ENCODE results near the gene TSPAN18. TPM values are rescaled to one million over a fixed set of nuclear protein-coding genes. Genes with fewer than 3 reads are reported as not detected.

The TSPAN18 gene
- total RNA-seq, 1 experiment from 2014 or later, result 21.3 TPM

DNA sequence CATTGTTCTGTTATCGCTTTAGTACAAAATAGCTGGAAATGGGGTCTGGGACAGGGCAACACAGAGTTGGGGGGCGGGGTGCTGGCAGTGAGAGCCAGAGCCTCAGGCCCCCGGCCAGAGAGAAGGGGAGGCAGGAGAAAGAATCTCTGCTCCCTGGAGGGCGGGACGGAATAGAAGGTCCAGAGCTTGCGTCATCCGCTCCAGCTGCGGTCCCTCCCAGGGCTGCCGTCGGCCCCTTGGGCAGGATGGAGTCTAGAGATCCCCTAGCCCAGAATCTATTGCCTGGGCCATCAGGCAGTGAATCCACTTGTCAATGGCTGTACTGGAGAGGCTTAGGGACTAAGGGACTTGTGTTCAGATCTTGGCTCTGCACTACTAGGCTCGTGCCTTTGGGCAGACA, 218.9 kb downstream of the TSPAN18 start:
- no peaks in the 10 kb centered on the region for H3K9me3 ChIP-seq (ENCODE audit: control insufficient read depth, insufficient read depth, low read depth, low read length)
- no peak overlapping the region for H3K4me3 ChIP-seq (ENCODE audit: low read depth in 2 of 2, low read length in 2 of 2)
- intact Hi-C loops (cut with micrococcal nuclease; ENCODE audit: unreplicated experiment), result loop anchor here (10.0 kb wide), 1 partner anchor 69 kb away; no protein-coding TSS in a partner anchor
- ChIA-PET CTCF (interaction anchor here (2.5 kb wide), 1 partner anchor 9 kb away, joined by 9 read pairs; no protein-coding TSS in a partner anchor), POLR2A (no interaction called here)
- H3K27me3 ChIP-seq (ENCODE audit: control insufficient read depth, insufficient read depth, low read length), result no peaks in the 10 kb centered on the region
- H3K27ac ChIP-seq (ENCODE audit: low read length), result no peak overlapping the region
- peaks cover 58% of the 10 kb centered on the region for H3K4me1 ChIP-seq (ENCODE audit: control insufficient read depth, insufficient read depth, low read length)
- H3K36me3 ChIP-seq (ENCODE audit: control insufficient read depth, insufficient read depth, low read length), result no peaks in the 10 kb centered on the region; the same call in 1 of the 2 replicates
- DNase-seq (ENCODE audit: low read depth, low spot score) (no peak), ATAC-seq (no peak)
- in situ Hi-C loops (cut with HindIII; ENCODE audit: low pct_unique_long_range_greater_than_20kb, low sequenced_read_pairs), result no loop called here
- TF ChIP-seq SIN3A (IDR thresholded peaks at IDR 0.05; ENCODE audit: borderline replicate concordance, insufficient read depth, low read depth, low read length) (no peak), TCF7L2 (IDR thresholded peaks at IDR 0.05; ENCODE audit: low read depth, low read length) (no peak), POLR2AphosphoS5 (IDR thresholded peaks at IDR 0.05; ENCODE audit: low read depth, low read length) (no peak)
- TF ChIP-seq, protein P1, sequence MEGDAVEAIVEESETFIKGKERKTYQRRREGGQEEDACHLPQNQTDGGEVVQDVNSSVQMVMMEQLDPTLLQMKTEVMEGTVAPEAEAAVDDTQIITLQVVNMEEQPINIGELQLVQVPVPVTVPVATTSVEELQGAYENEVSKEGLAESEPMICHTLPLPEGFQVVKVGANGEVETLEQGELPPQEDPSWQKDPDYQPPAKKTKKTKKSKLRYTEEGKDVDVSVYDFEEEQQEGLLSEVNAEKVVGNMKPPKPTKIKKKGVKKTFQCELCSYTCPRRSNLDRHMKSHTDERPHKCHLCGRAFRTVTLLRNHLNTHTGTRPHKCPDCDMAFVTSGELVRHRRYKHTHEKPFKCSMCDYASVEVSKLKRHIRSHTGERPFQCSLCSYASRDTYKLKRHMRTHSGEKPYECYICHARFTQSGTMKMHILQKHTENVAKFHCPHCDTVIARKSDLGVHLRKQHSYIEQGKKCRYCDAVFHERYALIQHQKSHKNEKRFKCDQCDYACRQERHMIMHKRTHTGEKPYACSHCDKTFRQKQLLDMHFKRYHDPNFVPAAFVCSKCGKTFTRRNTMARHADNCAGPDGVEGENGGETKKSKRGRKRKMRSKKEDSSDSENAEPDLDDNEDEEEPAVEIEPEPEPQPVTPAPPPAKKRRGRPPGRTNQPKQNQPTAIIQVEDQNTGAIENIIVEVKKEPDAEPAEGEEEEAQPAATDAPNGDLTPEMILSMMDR (IDR thresholded peaks at IDR 0.05), result no peak
- TF ChIP-seq, protein P2, sequence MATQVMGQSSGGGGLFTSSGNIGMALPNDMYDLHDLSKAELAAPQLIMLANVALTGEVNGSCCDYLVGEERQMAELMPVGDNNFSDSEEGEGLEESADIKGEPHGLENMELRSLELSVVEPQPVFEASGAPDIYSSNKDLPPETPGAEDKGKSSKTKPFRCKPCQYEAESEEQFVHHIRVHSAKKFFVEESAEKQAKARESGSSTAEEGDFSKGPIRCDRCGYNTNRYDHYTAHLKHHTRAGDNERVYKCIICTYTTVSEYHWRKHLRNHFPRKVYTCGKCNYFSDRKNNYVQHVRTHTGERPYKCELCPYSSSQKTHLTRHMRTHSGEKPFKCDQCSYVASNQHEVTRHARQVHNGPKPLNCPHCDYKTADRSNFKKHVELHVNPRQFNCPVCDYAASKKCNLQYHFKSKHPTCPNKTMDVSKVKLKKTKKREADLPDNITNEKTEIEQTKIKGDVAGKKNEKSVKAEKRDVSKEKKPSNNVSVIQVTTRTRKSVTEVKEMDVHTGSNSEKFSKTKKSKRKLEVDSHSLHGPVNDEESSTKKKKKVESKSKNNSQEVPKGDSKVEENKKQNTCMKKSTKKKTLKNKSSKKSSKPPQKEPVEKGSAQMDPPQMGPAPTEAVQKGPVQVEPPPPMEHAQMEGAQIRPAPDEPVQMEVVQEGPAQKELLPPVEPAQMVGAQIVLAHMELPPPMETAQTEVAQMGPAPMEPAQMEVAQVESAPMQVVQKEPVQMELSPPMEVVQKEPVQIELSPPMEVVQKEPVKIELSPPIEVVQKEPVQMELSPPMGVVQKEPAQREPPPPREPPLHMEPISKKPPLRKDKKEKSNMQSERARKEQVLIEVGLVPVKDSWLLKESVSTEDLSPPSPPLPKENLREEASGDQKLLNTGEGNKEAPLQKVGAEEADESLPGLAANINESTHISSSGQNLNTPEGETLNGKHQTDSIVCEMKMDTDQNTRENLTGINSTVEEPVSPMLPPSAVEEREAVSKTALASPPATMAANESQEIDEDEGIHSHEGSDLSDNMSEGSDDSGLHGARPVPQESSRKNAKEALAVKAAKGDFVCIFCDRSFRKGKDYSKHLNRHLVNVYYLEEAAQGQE (IDR thresholded peaks at IDR 0.05; ENCODE audit: insufficient read depth in 1 of 2, low read depth in 2 of 2, low read length in 1 of 2), result no peak
- no TSS peak for BruUV-seq (replicated peaks)

DNA sequence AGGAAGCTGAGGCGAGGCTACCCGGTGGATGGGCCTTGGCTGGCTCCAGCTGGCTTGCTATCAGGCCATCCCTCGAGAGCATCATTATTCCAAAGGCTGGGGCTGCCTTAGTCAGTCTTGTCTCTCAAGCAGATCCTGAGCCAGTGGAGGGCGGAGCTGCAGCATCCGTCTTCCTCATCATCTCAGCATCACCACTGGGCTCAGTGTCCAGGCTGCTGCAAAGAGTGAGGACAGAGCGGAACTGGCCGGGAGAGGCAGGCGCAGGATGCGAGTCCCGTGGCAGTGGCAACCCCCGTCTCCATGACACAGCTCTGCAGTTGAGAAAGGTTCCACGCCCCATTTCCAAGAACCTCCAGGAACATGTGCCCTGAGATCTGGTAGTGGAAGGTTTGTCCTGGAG, 219.5 kb downstream of the TSPAN18 start:
- Histone ChIP-seq H3K9me3 (ENCODE audit: control insufficient read depth, insufficient read depth, low read depth, low read length) (no peaks in the 10 kb centered on the region), H3K4me3 (ENCODE audit: low read depth in 2 of 2, low read length in 2 of 2) (no peak overlapping the region), H3K36me3 (ENCODE audit: control insufficient read depth, insufficient read depth, low read length) (no peaks in the 10 kb centered on the region; the same call in 1 of the 2 replicates), H3K4me1 (ENCODE audit: control insufficient read depth, insufficient read depth, low read length) (peaks cover 60% of the 10 kb centered on the region), H3K27me3 (ENCODE audit: control insufficient read depth, insufficient read depth, low read length) (no peaks in the 10 kb centered on the region), H3K27ac (ENCODE audit: low read length) (no peak overlapping the region)
- TF ChIP-seq, protein P2 (IDR thresholded peaks at IDR 0.05; ENCODE audit: insufficient read depth in 1 of 2, low read depth in 2 of 2, low read length in 1 of 2), result no peak
- TF ChIP-seq TCF7L2 (IDR thresholded peaks at IDR 0.05; ENCODE audit: low read depth, low read length), result no peak
- no peak for TF ChIP-seq POLR2AphosphoS5 (IDR thresholded peaks at IDR 0.05; ENCODE audit: low read depth, low read length)
- TF ChIP-seq, protein P1 (IDR thresholded peaks at IDR 0.05), result no peak
- no peak for TF ChIP-seq SIN3A (IDR thresholded peaks at IDR 0.05; ENCODE audit: borderline replicate concordance, insufficient read depth, low read depth, low read length)
- in situ Hi-C loops (cut with HindIII; ENCODE audit: low pct_unique_long_range_greater_than_20kb, low sequenced_read_pairs), result no loop called here
- ATAC-seq (no peak), DNase-seq (ENCODE audit: low read depth, low spot score) (no peak)
- ChIA-PET CTCF (interaction anchor here (0.9 to 2.5 kb wide), 2 partner anchors 10 to 19 kb away, joined by 3 to 9 read pairs; no protein-coding TSS in a partner anchor), POLR2A (no interaction called here)
- BruUV-seq (replicated peaks), result no TSS peak
- intact Hi-C loops (cut with micrococcal nuclease; ENCODE audit: unreplicated experiment), result loop anchor here (10.0 kb wide), 1 partner anchor 69 kb away; no protein-coding TSS in a partner anchor

All from Panc1 (cell line).